B cell (primary cell): ENCODE measurements around the gene AMFR.

ENCODE experiments used
- CTCF ChIP-seq: fragments of 200-600 bp; IDR thresholded peaks from one replicate; pipeline ENCODE4 v1.8.0; 2022; ENCODE audit warnings: antibody characterized with exemption, mild to moderate bottlenecking
- EZH2 ChIP-seq: IDR thresholded peaks from 2 replicates; pipeline ENCODE4 v1.6.1; 2012; ENCODE audit warnings: borderline replicate concordance, low read depth, mild to moderate bottlenecking, moderate library complexity, low read length; ENCODE audit not compliant: insufficient read depth, poor library complexity, severe bottlenecking

DNA sequence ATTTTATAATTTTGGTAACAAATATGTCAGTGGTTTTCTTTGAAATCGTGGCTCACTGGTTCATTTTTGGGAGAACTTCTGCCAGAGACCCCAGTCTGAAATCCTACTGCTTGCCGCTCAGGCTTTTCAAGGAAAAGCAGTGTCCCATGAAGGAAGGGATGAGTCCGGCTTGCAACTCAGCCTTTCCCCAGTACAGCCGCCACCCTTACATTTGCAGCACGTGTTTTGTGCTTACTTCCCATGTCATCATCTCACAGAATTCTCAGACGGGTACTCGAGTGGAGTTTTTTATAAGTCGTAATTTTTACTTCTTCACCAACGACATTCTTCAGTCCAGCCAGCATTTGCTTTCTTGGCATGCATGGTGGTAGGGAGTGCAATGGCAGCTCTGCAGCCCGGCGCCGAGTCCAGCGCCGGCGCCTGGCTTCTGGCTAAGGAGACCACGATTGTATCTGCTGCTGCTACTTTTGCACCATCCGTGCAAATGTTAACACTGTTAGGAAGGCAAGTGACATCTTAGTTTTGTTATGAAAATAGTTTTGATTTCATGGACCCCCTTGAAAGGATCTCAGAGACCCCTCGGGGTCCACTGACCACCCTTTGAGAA lies 111.0 kb downstream of the AMFR start:
- no peak for TF ChIP-seq CTCF
- no peak for TF ChIP-seq EZH2
